ENCODE data around the gene CAAP1.

Gene CAAP1

GRCh38 chr9:26802921-26803320, 89.7 kb downstream of the CAAP1 start:
- no peak for DNase-seq (ENCODE audit: low spot score)
- TF ChIP-seq, protein P1, sequence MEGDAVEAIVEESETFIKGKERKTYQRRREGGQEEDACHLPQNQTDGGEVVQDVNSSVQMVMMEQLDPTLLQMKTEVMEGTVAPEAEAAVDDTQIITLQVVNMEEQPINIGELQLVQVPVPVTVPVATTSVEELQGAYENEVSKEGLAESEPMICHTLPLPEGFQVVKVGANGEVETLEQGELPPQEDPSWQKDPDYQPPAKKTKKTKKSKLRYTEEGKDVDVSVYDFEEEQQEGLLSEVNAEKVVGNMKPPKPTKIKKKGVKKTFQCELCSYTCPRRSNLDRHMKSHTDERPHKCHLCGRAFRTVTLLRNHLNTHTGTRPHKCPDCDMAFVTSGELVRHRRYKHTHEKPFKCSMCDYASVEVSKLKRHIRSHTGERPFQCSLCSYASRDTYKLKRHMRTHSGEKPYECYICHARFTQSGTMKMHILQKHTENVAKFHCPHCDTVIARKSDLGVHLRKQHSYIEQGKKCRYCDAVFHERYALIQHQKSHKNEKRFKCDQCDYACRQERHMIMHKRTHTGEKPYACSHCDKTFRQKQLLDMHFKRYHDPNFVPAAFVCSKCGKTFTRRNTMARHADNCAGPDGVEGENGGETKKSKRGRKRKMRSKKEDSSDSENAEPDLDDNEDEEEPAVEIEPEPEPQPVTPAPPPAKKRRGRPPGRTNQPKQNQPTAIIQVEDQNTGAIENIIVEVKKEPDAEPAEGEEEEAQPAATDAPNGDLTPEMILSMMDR (IDR thresholded peaks at IDR 0.05; ENCODE audit: extremely low read depth, missing control alignments), result no peak

DNA sequence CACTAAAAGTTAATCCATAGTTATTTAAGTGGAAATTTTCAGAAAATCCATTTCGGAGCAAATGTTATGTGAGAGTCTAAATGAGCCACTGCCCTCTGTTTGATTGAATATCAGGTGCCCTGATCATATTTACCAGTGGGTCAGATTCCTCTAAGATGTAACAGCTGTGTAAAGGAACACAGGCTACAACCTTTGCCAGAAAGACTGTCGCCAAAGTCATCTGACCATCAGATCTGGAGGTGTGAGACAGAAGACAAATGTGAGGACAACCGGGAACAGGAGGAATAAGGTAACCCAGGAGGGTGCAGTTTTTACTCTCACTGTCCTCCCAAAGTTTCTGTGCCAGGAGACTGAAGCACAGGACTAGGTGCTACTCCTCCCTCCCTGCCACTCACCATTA, 90.8 kb downstream of the CAAP1 start:
- DNase-seq (ENCODE audit: low spot score), result no peak
- TF ChIP-seq, protein P1 (IDR thresholded peaks at IDR 0.05; ENCODE audit: extremely low read depth, missing control alignments), result no peak

DNA sequence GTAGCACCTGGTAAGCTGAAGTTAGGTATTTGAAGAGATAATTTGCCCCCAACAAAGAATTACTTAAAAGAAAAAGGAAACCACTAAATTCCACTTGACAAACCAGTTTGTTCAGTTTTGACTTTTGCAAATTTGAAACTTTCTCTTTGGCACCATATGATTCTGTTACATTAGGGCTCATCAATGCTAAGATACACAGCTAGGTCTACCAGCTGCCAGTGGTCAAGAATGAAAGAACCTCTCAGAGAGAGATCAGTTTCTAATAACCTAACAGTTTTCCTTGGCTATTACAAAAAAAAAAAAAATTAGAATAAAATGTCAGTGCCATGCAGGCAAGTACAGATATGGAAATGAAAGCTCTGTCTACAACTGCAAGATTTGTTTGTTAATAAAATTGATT, 92.3 kb downstream of the CAAP1 start:
- no peak for DNase-seq (ENCODE audit: low spot score)
- TF ChIP-seq, protein P1 (IDR thresholded peaks at IDR 0.05; ENCODE audit: extremely low read depth, missing control alignments), result no peak

- DNase-seq (ENCODE audit: low spot score), result no peak
- TF ChIP-seq, protein P1 (IDR thresholded peaks at IDR 0.05; ENCODE audit: extremely low read depth, missing control alignments), result no peak
Observed at GRCh38 chr9:26791274-26791673, 101.3 kb downstream of the CAAP1 start.
